ENCODE data around the gene TXNDC17.

Gene TXNDC17

GRCh38 chr17:6666077-6666521 is 25.2 kb downstream of the TXNDC17 start:
- Mint-ChIP-seq H3K27ac (no peak overlapping the region), H3K9me3 (ENCODE audit: low read depth) (no peaks in the 10 kb centered on the region), H3K4me3 (no peak overlapping the region), H3K27me3 (no peaks in the 10 kb centered on the region), H3K4me1 (ENCODE audit: low read depth) (peaks cover 16% of the 10 kb centered on the region), H3K36me3 (peaks cover 6% of the 10 kb centered on the region)

- Mint-ChIP-seq H3K27ac (no peak overlapping the region), H3K4me3 (no peak overlapping the region), H3K4me1 (ENCODE audit: low read depth) (peaks cover 12% of the 10 kb centered on the region), H3K9me3 (ENCODE audit: low read depth) (no peaks in the 10 kb centered on the region), H3K36me3 (peaks cover 6% of the 10 kb centered on the region), H3K27me3 (no peaks in the 10 kb centered on the region)
Measured at GRCh38 chr17:6666557-6666956, 25.7 kb downstream of the TXNDC17 start.

DNA sequence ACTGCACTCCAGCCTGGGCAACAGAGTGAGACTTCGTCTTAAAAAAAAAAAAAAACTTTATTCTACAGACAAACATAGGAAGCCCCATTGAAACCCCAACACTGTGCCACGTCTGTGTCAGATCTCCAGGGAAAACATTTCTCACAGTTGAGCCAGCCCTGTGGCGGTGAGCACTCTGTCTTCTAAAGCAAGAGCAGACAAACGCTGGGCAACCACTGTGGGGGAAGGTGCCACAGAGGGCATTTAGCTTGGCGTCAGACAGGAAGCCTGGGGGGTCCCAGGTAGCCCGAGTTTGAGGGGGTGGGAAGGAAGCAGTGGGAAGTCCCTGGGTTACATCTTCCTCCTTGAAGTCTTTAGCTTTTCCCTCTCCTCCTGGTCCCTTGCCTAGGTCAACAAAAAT is 26.7 kb downstream of the TXNDC17 start:
- H3K9me3 Mint-ChIP-seq (ENCODE audit: low read depth) = no peaks in the 10 kb centered on the region
- H3K4me1 Mint-ChIP-seq (ENCODE audit: low read depth) = peaks cover 11% of the 10 kb centered on the region
- H3K4me3 Mint-ChIP-seq = no peak overlapping the region
- no peak overlapping the region for H3K27ac Mint-ChIP-seq
- peaks cover 6% of the 10 kb centered on the region for H3K36me3 Mint-ChIP-seq
- H3K27me3 Mint-ChIP-seq = no peaks in the 10 kb centered on the region

DNA sequence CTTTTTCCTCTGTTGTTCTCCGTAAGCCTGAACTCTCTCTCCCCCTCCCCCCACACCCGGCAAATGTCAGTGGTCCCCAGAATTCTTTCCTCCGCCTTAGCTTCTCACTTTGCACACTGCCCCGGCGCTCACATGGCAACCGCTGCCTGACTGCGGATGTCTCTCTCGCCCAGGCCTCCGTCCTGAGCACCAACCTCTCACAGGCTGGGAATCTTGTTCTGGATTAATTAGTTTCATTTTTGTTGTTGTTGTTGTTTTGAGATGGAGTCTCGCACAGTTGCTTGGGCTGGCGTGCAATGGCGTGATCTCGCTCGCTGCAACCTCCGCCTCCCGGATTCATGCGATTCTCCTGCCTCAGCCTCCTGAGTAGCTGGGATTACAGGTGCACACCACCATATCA is 27.4 kb downstream of the TXNDC17 start:
- no peak overlapping the region for H3K27ac Mint-ChIP-seq

GRCh38 chr17:6668727-6669425 is 28.0 kb downstream of the TXNDC17 start:
- H3K27me3 Mint-ChIP-seq = no peaks in the 10 kb centered on the region
- peaks cover 6% of the 10 kb centered on the region for H3K36me3 Mint-ChIP-seq
- H3K27ac Mint-ChIP-seq = no peak overlapping the region

More for the DNA sequence above, 27.4 kb downstream of the TXNDC17 start:
- Mint-ChIP-seq H3K4me3 (no peak overlapping the region), H3K36me3 (peaks cover 6% of the 10 kb centered on the region), H3K4me1 (ENCODE audit: low read depth) (peaks cover 11% of the 10 kb centered on the region), H3K9me3 (ENCODE audit: low read depth) (no peaks in the 10 kb centered on the region), H3K27me3 (no peaks in the 10 kb centered on the region)

DNA sequence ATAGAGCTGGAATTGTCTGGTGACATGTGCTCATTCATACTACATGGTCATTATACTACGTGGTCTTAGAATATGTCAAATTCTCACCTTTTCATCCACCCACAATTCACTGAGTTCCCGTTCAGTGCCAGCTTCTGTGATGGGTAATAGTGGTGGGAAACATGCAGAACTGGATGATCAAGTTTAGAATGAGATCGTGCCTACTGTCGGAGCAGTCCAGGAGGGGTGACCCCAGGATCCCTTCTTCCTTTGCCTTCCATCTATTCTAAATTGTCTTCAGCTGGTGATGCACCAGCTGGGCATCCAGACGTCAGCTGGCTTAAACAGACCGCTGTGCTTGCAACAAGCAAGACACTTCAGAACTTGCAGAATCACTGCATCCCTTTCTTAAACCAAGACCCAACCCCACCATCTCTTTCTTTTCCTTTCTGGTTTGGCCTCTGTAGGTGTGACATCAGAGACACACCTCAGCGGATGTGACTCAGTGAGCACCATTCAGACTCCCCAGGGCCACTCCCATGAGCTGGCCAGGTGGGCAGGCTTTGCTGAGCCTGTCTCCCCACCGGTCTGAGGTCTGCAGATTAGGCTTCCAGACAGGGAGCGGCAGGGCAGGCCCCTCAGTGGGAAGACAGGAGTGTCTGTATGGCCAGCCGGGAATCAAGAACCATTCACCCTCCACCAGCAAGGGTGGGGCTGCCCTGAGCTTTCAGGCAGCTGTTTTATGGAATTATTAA is 28.8 kb downstream of the TXNDC17 start:
- Mint-ChIP-seq H3K4me1 (ENCODE audit: low read depth) (peaks cover 11% of the 10 kb centered on the region), H3K4me3 (no peak overlapping the region), H3K36me3 (peaks cover 6% of the 10 kb centered on the region), H3K27ac (no peak overlapping the region), H3K27me3 (no peaks in the 10 kb centered on the region), H3K9me3 (ENCODE audit: low read depth) (no peaks in the 10 kb centered on the region)

More at GRCh38 chr17:6668727-6669425, 28.0 kb downstream of the TXNDC17 start:
- Mint-ChIP-seq H3K9me3 (ENCODE audit: low read depth) (no peaks in the 10 kb centered on the region), H3K4me3 (no peak overlapping the region), H3K4me1 (ENCODE audit: low read depth) (peaks cover 11% of the 10 kb centered on the region)

DNA sequence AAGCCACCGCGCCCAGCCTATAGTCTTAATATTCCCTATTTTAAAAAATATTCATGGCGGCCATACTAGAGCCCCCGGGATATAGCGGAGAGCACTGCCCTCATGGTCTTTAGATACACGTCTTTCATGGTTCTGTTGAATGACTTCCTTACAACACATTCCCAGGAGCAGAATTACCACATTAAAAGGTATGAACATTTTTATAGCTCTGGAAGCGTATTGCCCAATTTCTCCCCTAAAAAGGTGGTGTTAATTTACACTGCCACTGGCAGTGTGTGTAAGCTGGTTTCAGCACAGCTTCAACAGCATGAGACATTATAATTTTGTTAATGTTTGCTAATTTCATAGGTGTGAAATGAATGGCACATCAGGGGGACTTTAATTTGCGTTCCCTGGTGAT is 29.7 kb downstream of the TXNDC17 start:
- no peaks in the 10 kb centered on the region for H3K9me3 Mint-ChIP-seq (ENCODE audit: low read depth)
- H3K4me3 Mint-ChIP-seq = no peak overlapping the region
- no peaks in the 10 kb centered on the region for H3K27me3 Mint-ChIP-seq
- peaks cover 11% of the 10 kb centered on the region for H3K4me1 Mint-ChIP-seq (ENCODE audit: low read depth)
- no peak overlapping the region for H3K27ac Mint-ChIP-seq
- peaks cover 6% of the 10 kb centered on the region for H3K36me3 Mint-ChIP-seq

DNA sequence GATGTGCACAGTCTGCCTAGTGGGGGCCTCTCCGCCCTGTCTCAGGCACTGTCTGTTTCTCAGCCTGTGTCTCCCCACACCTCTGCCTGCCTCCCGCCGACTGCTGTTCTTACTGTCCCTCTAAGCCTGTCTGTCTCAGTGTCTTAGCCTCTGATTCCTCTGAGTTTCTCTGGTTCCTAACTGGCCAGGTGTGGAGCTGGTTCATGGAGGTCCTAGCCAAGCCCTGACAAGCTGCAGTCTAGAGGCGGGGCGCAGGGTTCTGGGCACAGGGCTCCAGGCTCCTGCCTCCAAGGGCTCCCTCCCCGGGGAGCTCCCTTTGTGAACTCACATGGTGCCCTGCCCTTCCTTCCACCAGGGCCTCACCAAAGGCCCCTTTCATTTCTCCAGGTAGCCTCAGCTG is 30.1 kb downstream of the TXNDC17 start:
- H3K27me3 Mint-ChIP-seq = no peaks in the 10 kb centered on the region
- H3K27ac Mint-ChIP-seq = no peak overlapping the region
- H3K4me3 Mint-ChIP-seq = no peak overlapping the region
- H3K36me3 Mint-ChIP-seq = peaks cover 6% of the 10 kb centered on the region
- no peaks in the 10 kb centered on the region for H3K9me3 Mint-ChIP-seq (ENCODE audit: low read depth)
- peaks cover 11% of the 10 kb centered on the region for H3K4me1 Mint-ChIP-seq (ENCODE audit: low read depth)

DNA sequence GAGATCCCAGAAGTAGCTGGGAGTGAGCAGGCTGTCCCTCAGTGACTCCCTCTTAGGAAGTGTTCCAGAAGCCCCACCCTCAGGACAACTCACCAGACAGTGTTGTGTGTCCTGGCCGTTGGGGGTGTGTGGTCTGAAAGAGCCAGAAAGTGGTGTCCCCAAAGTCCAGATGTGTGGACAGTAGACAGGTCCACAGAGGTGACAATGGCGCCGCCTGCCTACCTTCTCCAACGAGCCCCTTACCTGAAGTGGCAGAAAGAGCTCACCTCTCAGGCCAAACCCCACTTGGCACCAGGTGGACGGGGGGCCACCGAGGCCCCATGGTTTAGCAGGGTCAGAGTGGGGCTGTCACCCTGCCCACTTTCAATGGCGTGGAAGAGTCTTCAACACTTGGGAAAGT is 30.6 kb downstream of the TXNDC17 start:
- Mint-ChIP-seq H3K36me3 (peaks cover 6% of the 10 kb centered on the region), H3K27me3 (no peaks in the 10 kb centered on the region), H3K4me1 (ENCODE audit: low read depth) (peaks cover 11% of the 10 kb centered on the region), H3K27ac (no peak overlapping the region), H3K9me3 (ENCODE audit: low read depth) (no peaks in the 10 kb centered on the region), H3K4me3 (no peak overlapping the region)

DNA sequence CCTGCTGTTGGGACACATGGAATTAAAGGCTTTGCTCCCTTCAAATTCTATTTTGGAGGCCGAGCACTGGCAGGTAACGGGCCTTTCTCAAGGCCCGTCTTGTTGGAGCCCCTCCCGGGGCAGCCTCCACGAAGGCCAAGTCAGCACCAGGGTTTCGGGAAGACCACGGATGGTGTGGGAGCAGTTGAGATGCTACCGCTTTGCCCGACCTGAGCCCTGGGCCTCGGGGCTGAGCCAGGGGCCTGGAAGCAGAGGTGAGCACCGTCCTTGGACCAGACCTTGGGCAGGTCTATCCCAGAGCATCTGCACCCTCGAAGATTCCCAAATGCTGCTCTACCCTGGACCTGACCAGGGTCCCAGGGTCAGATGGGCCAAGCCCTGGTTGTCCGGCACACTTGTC is 33.7 kb downstream of the TXNDC17 start:
- Mint-ChIP-seq H3K27me3 (peaks cover 7% of the 10 kb centered on the region), H3K9me3 (ENCODE audit: low read depth) (no peaks in the 10 kb centered on the region), H3K4me1 (ENCODE audit: low read depth) (peaks cover 6% of the 10 kb centered on the region), H3K27ac (no peak overlapping the region), H3K36me3 (no peaks in the 10 kb centered on the region), H3K4me3 (no peak overlapping the region)

- Mint-ChIP-seq H3K36me3 (no peaks in the 10 kb centered on the region), H3K9me3 (ENCODE audit: low read depth) (no peaks in the 10 kb centered on the region), H3K27me3 (peaks cover 9% of the 10 kb centered on the region), H3K4me3 (no peak overlapping the region), H3K4me1 (ENCODE audit: low read depth) (peaks cover 6% of the 10 kb centered on the region), H3K27ac (no peak overlapping the region)
Measured at GRCh38 chr17:6675201-6675825, 34.5 kb downstream of the TXNDC17 start.

DNA sequence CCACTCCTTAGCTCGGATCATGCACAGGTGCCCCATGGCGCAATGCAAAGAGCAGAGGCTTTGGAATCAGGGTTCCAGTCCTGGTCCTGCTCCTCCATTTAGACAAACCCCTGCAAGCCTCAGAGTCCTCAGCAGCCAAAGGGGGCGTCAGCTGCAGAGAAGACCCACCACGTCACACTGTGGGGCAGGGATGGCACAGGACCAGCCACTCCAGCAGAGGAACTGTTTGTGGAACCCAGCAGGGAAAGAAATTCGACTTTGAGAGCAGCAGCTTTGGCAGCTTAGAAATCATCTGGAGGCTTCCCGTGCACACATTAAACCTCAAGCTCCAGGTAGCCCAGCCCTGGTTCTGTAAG is 35.9 kb downstream of the TXNDC17 start:
- H3K36me3 Mint-ChIP-seq = no peaks in the 10 kb centered on the region
- H3K4me3 Mint-ChIP-seq = no peak overlapping the region
- no peaks in the 10 kb centered on the region for H3K9me3 Mint-ChIP-seq (ENCODE audit: low read depth)
- peaks cover 6% of the 10 kb centered on the region for H3K4me1 Mint-ChIP-seq (ENCODE audit: low read depth)
- peaks cover 12% of the 10 kb centered on the region for H3K27me3 Mint-ChIP-seq
- H3K27ac Mint-ChIP-seq = no peak overlapping the region

- Mint-ChIP-seq H3K27ac (no peak overlapping the region), H3K4me1 (ENCODE audit: low read depth) (peaks cover 6% of the 10 kb centered on the region), H3K36me3 (no peaks in the 10 kb centered on the region), H3K9me3 (ENCODE audit: low read depth) (no peaks in the 10 kb centered on the region), H3K27me3 (peaks cover 16% of the 10 kb centered on the region), H3K4me3 (no peak overlapping the region)
Measured at GRCh38 chr17:6677158-6677831, 36.4 kb downstream of the TXNDC17 start.

DNA sequence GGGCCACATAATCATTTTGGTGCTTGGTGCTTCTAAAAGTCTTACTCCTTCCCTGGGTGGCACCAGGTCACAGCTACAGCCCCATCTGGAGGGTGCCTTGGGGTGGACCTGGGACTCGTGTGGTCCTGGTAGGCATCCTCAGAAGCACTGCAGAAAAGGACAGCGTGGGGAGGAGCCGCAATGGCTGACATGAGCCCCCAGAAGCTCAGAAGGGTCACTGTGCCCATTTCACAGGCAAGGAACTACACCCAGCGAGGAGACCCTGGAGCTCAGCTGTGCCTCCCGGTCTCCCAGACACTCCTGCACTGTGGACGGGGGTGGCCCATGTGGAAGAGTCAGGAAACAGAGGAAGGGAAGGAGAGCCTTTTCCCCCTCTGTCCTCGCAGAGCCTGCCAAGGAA is 37.1 kb downstream of the TXNDC17 start:
- Mint-ChIP-seq H3K4me1 (ENCODE audit: low read depth) (peaks cover 6% of the 10 kb centered on the region), H3K36me3 (no peaks in the 10 kb centered on the region), H3K4me3 (no peak overlapping the region), H3K27ac (no peak overlapping the region), H3K9me3 (ENCODE audit: low read depth) (no peaks in the 10 kb centered on the region), H3K27me3 (peaks cover 17% of the 10 kb centered on the region)

GRCh38 chr17:6679241-6679640 is 38.4 kb downstream of the TXNDC17 start:
- Mint-ChIP-seq H3K27me3 (peaks cover 18% of the 10 kb centered on the region), H3K27ac (no peak overlapping the region), H3K9me3 (ENCODE audit: low read depth) (no peaks in the 10 kb centered on the region), H3K36me3 (no peaks in the 10 kb centered on the region), H3K4me1 (ENCODE audit: low read depth) (peaks cover 6% of the 10 kb centered on the region), H3K4me3 (no peak overlapping the region)
